RPMI7951 (cell line): Measurements from ENCODE around the gene LYRM7. TPM values are rescaled to one million over a fixed set of nuclear protein-coding genes. Genes with fewer than 3 reads are reported as not detected.
"Not testable (repeated sequence)": the region's sequence is repeated elsewhere in the genome, so short reads cannot be mapped to it uniquely, and the experiment has no call there.

Source experiments
- DNase-seq: peaks from one replicate; pipeline ENCODE4 v3.0.0-alpha.2; 2012; ENCODE audit warnings: low read depth
- total RNA-seq: library from RNA; depleted of rRNA; stranded (reverse); fragments of >200 nt; shearing (Covaris generic); gene quantifications from 2 replicates; pipeline ENCODE4 v1.2.3, GENCODE V29; 2014

The LYRM7 gene
- total RNA-seq, 1 experiment from 2014 or later: 10.1 TPM

DNA sequence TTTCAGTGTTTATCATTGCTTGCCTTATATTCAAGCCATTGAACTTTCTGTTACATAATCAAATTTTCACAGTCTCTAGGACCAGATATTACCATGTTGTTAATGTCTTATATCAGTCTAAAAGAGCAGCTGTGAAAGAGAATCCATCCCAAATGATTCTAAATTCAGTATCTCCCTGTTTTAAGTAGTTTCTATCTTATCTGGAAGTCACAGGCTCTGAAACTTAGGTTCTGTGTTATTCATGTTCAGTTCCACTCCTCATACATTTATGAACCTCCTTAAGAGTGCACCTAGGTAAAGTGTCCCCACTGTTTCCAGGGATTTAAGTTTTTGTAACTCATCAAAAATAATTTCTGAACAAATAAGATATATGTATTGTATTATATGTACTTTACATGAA, 9.7 kb downstream of the LYRM7 start:
- DNase-seq: no peak

DNA sequence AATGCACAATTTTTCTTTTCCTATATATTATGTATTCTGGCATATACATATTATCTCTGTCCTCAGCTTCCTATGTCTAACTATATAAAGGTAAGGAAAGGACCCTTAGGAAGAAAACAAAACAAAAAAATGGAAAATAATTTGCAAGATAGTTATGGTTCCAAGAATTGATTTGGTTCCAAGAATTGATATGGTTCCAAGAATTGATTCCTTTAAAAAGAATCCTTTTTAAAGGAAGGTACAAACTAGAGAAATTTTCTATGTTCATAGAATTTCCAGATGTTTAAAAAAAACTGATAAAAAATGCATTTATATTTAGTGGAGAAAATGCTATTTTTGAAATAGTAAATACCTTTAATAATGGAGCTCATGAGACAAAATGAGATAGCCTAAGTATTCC, 12.1 kb downstream of the LYRM7 start:
- DNase-seq: no peak

DNA sequence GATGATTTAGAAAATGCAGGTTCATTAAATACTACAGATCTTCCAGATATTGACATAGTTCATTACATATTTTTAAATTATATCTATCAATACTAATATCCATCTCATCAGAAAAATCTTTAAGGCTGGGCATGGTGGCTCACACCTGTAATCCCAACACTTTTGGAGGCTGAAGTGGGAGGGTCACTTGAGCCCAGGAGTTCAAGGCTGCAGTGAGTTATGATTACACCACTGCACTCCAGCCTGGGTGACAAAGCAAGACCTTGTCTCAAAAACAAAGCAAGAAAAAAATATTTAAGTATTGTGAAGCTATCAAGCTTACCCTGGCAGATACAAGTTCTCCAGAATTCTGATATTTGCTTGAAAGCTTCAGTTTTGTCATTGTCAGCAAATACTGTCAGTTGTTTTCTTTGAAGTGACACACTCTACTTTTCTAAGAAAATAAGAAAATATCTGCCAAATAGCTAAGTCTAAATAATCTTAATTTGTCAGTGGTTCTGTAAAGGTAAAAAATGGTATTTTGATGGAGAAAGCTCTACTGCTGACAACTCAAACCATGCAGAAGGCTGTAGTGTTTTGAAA, 14.9 kb downstream of the LYRM7 start:
- DNase-seq: no peak

DNA sequence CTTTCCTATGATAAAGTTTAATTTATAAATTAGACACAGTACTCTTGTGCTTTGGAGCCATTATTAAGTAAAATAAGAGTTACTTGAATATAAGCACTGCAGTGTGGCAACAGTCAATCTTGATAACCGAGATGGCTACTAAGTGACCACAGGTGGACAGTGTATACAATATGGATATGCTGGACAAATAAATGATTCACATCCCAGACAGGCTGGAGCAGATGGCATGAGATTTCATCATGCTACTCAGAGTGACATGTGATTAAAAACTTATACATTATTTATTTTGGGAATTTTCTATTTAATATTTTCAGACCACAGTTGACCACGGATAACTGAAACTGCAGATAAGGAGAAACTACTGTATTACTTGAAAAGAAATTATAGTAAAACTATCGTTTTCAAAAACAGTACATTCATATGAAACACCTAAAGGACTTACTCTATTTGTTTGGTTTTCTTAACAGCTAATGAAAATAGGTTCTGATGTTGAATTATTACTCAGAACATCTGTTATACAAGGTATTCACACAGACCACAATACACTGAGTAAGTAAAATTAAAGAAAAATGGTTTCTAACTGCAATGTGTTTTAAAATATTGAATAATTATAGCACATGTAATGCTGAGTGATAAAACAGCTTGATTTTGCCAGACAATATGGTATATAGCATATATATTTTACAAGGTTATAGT, 16.0 kb downstream of the LYRM7 start:
- no peak for DNase-seq

DNA sequence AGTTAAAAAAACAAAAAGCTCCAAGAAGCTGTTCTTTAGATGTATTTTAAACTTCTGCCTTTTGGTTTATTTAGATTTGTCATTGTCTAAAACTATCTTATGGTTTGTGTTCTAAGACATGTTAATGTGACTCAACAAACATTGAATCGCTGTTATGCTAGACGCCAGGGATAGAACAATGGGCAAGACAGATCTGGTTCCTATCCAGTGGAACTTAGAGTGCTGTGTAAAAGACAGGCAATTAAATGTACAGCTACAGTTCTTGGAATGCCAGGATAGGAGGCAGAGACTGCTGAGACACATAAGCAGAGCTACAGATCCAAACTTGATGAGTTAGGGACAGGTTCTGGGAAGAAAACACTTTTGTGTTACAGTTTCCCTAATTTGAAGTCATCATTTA, 22.4 kb downstream of the LYRM7 start:
- DNase-seq: no peak

DNA sequence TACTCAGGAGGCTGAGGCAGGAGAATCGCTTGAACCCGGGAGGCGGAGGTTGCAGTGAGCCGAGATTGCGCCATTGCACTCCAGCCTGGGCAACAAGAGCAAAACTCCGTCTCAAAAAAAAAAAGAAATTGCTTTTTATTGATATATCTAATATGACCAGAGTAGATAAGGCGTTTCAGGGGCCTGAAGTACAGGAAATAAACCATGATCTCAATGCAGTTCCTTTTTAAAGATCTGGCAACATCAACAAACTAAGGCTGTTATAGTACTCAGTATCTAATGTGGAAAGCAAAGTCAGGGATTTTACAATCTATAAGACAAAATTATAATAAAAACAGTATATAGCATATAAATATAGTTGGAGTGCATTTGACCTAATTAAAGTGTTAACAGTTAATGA, 23.2 kb downstream of the LYRM7 start:
- not testable (repeated sequence) for DNase-seq

DNA sequence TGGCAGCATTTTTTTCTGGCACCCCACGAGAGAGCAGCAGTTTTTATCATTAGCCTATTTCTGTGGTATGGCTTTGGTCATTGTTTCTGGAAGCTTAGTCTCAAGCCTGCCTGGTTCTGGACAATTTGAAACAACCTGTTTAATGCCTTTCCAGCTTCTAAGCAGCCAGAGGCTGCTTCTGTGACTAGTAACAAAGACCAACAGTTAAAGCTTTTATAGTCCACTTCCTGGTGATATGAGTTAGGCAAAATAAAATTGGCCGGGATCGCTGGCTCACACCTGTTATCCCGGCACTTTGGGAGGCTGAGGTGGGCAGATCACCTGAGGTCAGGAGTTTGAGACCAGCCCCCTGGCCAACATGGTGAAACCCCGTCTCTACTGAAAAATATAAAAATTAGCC, 24.0 kb downstream of the LYRM7 start:
- DNase-seq: no peak

DNA sequence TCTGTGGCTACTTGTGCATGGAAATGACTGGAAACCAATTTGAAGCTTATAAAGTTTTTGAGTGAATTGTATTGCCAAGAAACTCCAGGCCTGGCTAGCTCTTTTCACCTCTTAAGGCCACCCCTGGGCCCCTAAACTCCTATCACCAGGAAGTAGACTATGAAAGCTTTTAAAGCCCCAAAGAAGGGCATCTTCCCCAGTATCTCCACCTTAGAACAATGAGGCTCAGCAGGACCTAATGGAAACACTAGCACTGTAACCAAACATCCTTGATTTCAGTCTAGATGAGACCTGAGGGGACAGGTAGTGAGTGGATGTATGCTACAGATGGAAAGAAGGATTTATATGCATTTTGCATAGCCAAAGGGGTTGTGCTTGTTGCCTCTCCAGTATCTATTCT, 25.0 kb downstream of the LYRM7 start:
- no peak for DNase-seq

DNA sequence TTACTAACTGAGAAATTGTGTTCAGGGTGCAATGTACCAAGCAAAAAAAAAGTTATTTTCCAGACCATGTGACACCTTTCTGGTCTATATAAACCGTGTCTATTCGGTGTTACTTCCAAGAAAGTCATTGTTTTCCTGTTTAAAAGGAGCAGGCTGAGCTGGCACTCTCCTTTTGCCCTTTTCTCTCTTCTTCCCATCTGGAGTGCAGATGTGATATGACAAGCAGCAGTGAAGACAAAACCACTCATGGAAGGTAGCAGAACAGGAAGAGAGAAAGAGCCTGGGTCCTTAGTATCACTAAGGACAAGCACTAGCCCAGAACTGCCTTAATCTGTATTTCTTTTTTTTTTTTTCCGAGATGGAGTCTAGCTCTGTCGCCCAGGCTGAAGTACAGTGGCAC, 25.6 kb downstream of the LYRM7 start:
- DNase-seq: peak; percentile 60

DNA sequence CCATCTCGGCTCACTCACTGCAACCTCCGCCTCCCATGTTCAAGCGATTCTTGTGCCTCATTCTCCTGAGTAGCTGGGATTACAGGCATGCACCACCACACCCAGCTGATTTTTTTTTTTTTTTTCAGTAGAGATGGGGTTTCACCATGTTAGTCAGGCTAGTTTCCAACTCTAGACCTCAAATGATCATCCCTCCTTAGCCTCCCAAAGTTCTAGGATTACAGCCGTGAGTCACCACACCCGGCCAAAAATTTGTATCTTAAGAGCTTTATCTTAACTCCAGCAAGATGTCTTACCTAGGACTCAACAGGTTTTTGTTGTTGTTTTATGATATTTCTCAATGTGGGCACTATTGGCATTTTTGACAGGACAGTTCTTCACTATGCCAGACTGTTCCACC, 27.9 kb downstream of the LYRM7 start:
- peak; percentile 60 for DNase-seq

DNA sequence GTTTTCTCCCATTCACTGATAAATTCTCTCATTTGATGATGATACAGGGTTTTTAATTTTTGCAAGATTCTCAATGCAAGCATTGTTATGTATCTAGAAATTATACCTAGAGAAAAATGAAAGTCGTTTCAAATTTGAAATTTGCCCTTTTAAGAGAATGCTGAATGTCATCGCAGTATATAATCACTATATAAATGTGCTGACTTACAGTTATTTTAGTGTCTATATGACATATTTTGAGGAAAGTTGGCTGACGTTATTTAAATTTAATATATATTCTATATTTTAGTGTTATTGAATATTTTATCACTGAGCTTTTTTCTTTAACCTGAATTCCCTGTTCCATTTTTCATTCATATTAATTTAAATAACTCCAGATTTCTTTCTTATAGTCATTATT, 29.8 kb downstream of the LYRM7 start:
- DNase-seq: no peak

DNA sequence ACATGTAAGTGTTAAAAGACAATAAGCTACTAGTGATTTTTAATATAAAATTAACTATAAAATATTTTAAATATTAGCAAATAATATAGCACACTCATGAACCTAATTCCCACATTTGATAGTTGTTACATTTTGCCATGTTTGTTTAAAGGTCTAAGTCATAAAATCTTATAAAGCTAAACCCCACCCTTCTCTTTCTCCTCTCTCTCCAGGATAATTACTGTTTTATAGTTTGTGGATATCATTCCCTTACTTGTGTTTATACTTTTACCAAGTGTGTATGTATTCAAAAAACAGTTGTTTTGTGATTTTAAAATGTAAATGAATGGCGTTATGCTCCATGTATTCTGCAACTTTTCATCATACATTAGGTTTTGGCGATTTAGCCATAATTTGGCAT, 34.2 kb downstream of the LYRM7 start:
- no peak for DNase-seq

DNA sequence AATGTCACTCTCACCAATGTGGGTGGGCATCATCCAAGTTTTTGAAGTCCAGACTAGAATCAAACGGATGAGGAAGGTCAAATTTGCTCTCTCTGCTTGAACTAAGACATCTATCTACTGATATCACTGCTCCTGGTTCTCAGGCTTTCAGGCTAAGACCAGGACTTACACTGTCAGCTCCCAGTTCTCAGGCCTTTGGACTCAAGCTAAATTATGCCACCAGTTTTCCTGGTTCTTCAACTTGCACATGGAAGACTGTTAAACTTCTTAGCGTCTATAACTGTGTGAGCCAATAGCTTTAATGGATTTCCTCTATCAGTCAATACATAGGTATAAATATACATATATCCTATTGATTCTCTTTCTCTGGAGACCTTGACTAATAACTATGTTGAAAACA, 35.3 kb downstream of the LYRM7 start:
- no peak for DNase-seq

DNA sequence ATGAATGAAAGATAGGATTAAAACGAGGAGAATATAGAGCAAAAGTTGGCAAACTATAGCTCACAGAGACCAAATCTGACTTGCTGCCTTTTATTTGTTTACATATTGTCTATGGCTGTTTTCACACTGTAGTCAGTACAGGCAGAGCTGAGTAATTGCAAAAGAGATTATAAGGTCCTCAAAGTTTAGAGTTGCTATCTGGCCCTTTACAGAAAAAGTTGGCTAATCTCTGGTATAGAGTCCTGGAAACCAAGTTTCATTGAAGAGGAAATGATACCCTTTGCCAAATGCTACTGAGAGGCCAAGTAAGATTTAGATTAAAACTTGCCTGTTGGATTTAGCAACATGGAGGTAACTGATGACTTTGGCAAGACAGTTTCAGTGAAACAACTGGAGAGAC, 36.0 kb downstream of the LYRM7 start:
- DNase-seq: no peak

DNA sequence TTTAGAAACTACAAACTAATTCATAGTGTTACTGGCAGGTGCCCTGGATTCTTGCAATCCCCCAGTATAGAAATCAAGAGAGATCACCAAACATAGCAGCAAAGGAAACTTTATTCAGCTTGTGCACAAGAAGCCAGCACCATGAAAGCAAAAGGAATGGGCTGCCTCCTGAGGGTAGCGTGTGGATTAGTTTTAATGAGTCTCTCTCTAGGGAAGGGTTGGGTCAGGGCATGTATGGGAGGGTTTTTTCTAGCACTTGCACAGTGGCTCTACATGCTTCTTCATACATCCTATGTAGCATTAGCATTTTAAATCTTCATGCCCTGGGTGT, 38.4 kb downstream of the LYRM7 start:
- no peak for DNase-seq

DNA sequence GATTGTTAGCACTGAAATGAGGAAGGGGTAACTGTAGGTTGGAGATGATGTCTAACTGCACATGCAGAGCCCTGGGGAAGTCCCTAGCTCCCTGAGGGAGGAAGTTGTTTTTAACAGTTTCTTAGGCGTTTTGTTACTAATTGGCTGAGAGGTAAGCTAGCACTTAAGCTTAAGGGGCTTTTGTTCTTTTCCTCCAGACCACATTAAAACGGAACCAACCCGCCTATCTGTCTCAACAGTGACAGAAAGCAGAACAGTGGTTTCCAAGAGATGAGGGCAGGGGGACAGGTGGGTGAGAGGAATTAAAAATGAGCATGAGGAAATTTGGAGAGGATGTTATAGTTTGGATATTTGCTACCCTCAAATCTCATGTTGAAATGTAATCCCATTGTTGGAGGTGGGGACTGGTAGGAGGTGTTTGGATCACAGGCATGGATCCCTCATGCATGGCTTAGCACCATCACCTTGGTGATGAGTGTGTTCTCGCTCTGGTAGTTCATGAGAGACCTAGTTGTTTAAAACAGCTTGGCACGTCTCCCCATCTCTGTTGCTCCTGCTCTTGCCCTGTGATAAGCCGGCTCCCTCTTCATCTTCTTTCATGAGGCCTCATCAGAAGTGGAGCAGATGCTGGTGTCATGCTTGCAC, 38.9 kb downstream of the LYRM7 start:
- no peak for DNase-seq

DNA sequence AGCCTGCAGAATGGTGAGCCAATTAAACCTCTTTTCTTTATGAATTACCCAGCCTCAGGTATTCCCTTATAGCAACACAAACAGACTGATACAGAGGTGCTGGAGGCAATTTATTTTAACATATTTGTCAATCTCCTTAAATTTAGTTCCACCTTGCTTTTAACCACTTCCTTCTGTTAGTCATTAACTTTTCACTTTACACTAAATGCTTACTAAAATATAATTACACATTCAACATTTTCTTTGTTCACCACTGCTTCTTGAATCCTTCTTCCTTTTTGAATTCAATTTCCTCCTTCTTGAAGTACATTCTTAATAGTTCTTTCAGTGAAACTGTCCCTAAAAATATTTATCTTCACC, 39.4 kb downstream of the LYRM7 start:
- DNase-seq: no peak

DNA sequence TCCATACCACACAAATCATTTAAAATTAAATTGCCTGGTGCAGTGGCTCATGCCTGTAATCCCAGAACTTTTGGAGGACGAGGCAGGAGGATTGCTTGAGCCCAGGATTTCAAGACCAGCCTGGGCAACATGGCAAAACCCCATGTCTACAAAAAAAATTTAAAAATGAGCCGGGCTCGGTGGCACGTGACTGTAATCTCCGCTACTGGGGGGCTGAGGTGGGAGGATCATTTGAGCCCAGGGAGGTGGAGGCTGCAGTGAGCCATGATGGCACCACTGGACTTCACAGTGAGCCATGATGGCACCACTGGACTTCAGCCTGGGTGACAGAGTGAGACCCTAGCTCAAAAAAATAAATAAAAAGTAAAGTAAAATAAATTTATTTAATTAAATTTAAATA, 40.9 kb downstream of the LYRM7 start:
- no peak for DNase-seq

DNA sequence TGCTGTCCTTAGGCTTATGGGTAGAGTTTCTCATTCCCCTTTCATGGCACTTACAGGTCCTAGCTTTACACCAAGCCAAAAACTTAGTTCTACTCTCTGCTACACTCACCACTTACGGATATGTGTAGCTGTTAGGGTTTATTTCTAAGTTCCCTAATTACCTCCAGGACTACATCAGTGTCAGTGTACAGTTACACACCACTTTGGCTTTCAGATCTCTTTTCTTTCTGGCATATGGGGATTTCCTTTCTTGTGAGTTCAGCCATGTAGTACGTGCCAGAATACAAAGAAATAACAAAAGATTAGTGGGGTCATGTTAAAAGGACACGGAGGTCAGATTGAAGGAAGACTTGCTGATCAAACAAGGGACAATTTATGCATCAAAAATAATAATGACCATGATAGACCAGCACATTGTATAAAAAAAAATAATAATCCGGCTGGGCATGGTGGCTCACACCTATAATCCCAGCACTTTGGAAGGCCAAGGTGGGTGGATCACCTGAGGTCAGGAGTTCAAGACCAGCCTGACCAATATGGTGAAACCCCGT, 41.8 kb downstream of the LYRM7 start:
- no peak for DNase-seq

DNA sequence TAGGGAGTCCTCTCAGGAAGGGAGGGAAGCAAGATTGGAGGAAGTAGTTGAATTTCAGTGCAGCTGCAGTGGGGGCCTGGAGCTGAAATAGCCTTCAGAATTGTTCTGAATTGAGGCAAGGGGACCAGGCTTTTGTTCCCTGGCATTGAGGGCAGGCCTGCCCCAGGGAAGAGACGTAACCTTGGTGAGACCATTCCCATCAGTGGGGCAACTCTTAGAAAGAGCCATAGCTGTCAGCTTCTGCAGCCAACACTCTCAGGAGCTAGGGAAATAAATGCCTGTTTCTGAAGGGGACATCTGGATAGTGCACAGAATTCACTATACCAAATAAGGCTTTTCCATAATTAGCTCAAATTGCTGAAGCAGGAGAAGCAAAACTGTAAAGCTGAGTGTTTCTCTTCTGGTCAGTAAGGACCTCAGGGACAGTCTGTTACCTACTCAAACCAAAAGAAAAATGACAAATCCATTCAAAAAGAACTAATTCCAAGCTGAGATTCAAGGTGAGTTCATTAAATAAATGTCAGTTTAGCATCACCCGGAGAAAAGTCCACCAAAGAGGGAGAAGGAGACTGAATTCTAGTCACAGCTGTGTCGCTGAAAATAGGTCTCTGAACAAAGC, 44.0 kb downstream of the LYRM7 start:
- no peak for DNase-seq

DNA sequence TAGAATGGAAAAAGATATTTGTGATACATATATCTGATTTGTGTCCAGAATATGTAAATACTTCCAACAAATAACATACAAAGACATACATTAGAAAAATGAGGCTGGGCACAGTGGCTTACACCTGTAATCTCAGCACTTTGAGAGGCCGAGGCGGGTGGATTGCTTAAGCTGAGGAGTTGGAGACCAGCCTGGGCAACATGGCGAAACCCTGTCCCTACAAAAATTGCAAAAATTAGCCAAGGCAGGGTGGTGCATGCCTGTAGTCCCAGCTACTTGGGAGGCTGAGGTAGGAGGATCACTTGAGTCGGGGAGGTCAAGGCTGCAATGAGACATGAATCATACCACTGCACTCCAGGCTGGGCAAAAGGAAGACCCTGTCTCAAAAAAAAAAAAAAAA, 47.0 kb downstream of the LYRM7 start:
- no peak for DNase-seq

DNA sequence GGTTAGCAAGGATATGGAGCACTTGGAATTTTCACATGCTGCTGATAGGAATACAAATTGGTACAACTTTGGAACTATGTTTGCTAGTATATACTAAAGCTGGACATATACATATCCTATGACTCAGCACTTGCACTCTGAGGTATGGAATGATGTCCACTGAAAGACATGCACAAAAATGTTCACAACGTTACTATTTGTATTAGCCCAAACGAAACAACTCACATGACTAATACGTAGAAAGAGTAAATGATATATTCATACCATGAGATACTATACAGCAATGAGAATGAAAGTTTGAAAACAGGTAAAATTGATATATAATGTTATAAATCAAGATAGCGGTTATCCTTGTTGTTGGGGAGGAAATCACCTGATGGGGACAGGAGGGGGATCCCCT, 47.6 kb downstream of the LYRM7 start:
- no peak for DNase-seq

DNA sequence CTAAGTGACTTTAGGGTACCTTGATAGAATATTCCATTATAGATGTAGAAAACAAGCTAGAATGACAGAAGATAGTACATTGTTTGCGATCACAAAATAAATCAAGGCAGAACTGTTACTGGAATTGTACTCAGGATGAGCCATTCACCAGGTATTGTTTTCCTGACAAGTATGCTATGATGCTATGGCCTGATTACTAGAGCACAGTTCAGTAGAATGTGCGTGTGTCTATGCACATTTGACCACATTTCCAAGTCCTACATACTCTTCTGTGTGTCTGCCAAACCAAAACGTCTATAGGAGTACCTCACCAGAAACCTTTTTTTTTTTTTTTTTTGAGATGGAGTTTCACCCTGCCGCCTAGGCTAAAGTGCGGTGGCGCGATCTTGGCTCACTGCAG, 49.8 kb downstream of the LYRM7 start:
- no peak for DNase-seq
